GM13977 (cell line): ENCODE data around the gene COL2A1.

Experiments used
- DNase-seq: peaks from one replicate; pipeline ENCODE4 v3.0.0; 2012; ENCODE audit warnings: low spot score
- in situ Hi-C: fragments of 300-500 bp; cut with MboI; formaldehyde crosslinking; loops from one replicate; pipeline ENCODE4 v1.12.0; 2022; ENCODE audit warnings: low sequenced_read_pairs, low pct_unique_long_range_greater_than_20kb, mixed read lengths, inconsistent platforms; ENCODE audit not compliant: unreplicated experiment
- TF ChIP-seq, protein P1 (sequence below): IDR thresholded peaks from 2 replicates; pipeline ENCODE4 v1.5.1; 2012; ENCODE audit warnings: mild to moderate bottlenecking, control low read depth; ENCODE audit not compliant: insufficient read depth; ENCODE audit errors: extremely low read depth, missing control alignments

COL2A1 gene

DNA sequence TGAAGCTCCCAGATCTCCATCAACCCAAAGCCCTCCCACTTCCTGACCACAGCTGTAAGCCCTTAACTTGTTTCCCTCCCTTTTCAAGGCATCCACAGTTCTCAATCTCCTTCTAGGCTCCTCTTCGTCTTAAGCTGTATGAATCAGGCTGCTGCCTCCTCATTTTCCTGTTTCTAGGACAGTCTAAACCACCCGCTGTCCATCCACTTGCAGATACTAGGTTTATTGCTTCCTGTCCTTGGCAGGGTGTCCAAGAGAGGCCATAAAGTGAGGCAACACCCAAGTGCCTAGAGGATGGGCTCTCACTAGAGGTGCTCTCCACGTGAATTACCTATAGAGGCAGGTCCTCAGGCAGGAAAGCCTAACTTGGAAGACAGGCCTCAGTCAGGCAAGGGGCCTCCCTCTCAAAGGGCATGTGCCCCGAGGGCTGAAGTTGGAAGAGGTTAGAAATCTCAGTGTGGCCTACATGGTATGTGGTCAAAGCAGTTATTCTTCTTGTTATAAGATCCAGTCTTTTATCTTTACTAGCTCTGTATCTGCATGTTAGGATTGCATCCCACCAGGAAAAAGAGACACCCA, 49.7 kb downstream of the COL2A1 start:
- in situ Hi-C loops = no loop called here
- no peak for DNase-seq
- TF ChIP-seq, protein P1, sequence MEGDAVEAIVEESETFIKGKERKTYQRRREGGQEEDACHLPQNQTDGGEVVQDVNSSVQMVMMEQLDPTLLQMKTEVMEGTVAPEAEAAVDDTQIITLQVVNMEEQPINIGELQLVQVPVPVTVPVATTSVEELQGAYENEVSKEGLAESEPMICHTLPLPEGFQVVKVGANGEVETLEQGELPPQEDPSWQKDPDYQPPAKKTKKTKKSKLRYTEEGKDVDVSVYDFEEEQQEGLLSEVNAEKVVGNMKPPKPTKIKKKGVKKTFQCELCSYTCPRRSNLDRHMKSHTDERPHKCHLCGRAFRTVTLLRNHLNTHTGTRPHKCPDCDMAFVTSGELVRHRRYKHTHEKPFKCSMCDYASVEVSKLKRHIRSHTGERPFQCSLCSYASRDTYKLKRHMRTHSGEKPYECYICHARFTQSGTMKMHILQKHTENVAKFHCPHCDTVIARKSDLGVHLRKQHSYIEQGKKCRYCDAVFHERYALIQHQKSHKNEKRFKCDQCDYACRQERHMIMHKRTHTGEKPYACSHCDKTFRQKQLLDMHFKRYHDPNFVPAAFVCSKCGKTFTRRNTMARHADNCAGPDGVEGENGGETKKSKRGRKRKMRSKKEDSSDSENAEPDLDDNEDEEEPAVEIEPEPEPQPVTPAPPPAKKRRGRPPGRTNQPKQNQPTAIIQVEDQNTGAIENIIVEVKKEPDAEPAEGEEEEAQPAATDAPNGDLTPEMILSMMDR = no peak

DNA sequence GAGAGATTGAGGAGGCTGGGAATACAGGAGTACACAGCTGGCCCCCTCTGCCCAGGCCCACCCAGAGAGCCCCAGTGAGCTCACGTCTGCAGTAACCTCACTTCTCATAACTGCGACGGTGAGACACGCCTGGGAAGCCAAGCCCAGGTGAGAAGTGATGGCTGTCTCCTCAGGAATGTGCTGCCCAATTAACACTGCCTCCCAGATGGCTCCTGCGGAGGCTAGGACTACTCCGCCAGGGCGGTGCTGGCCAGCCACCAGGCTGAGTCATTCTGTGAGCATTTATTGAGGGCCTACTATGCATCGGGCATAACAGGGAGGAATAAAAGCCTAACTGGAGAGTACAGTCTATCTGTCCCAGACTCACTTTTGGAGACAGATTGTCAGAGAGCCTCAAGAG, 50.2 kb downstream of the COL2A1 start:
- DNase-seq = no peak
- in situ Hi-C loops = no loop called here
- TF ChIP-seq, protein P1 = no peak

DNA sequence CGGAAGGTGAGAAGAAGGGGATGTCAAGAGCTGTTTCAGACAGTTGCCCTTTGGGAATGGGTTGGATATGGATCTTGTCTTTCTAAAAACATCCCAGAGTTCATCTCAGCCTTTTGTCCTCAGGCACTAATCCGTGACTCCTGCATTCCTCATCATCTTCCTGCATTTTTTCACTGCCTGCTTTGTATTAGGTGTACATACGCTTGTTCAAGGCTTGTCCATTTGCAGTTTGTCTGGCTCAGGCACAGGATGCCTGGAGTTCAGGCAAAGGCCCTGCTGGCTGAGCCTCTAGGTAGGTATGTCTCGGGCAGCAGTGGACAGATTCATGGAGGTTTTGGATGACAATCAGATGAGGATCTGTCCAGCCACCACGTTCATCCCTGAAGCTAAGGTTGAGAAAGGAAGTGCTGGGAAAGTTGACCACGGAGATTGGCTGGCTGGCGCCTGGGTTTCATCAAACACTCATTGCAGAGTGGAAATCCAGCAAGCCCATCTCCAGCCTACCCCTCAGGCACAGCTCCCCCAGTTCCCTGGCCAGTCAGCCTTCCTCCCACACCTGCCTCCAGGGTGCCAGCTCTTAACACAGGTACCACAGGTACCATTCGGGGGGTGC, 53.3 kb downstream of the COL2A1 start:
- in situ Hi-C loops = no loop called here

DNA sequence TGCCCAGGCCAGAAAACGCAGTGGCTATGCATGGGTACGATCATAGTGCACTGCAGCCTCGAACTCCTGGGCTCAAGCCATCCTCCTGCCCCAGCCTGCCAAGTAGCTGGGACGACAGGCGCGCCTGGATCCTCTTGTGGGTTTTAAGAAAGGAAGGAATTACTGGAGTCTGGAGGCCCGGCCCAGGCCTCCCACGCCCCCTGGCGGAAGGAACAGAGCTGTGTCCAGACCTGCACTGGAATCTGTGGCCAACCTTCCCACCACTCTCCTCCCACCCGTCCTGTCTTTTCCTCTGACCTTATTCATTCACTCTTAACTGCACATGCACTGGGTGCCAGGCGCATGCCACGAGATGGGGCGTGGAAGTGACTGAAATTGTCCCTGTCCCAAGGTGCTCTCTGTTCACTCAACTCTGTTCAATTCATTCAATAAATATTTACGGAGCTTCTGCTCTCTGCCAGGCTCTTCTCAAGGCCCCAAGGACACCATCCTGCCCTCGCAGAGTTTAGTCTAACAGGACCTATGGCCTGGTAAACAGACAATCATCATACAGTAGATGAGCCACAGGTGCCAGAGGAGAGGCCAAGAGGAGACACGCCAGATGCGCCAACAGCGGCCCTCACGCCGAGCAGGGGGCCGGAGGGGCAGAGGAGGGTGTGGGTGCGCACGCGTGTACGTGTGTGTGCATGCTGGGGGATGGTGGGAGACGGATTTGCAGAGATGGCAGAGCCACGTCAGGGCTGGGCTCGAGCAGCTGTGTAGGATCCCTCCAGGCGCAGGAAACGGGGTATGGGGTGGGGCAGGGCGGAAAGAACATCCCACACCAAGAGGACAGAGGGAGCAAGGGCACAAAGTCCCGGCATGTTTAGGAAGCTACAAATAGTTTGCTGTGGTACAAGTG, 54.6 kb downstream of the COL2A1 start:
- in situ Hi-C loops = no loop called here
- peak; percentile 86 for DNase-seq
- TF ChIP-seq, protein P1 = peak; percentile 87

More for the DNA sequence above, 53.3 kb downstream of the COL2A1 start:
- TF ChIP-seq, protein P1 = no peak
- no peak for DNase-seq

DNA sequence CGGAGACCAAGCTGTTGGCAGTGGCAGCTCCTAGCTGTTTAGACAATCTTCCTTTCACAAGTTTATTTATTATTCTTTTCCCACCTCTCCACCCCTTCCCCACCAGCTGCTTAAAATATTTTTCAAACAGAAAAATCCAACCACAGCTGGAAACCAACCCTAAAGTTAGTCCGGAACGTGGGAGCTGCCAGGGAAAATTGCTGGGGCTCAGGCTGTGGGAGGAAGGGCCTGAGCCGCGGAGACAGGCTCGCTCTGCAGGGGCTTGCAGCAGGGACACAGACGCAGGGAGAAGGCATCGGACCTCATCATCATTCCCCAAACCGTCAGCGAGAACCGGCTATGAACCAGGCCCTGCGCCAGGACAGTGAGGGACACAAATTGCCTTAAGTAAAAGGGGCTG, 56.9 kb downstream of the COL2A1 start:
- no peak for DNase-seq
- TF ChIP-seq, protein P1 = no peak
- in situ Hi-C loops = no loop called here

DNA sequence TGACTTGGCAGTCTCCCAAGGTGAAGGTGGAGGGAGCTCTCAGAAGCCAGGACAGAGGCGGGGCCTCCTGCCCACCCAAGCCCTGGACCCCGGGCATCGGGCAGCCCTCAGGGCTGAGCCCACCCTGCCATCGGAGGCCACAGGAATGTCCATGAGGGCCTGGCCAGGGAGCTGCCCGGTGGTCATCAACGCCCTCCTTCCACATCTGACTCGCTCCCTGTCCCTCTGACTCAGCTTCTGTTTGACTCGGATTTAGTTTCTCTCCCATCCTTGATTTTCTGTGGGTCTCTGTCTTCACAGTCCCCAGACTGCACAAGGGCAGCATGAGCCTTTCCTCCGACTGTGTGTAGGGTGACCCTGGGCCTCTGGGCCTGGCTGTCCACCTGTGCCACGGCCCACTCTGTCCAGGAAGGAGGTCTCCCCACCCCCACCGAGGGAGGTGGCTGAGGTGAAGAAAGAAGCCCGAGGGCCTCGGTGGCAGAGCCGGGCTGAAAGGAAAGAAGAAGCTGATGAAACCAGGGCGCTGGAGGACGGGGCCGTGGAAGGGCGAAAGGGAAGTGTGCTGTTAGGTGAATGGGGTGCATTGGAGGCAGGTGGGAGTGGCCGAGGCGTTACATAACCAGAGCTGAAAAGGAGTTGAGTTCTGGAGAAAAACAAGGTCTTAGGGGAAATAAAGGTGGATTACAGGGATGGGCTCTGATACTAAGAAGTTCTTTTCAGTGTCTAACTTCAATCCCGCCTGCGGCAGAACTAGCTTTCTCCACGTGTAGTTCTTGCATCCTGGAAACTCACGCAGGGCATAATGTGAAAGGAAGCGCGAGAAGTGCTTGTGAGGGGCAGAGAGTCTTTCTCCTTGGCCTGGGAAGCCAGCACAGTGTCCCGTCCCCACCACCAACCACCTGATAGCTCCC, 57.6 kb downstream of the COL2A1 start:
- in situ Hi-C loops = no loop called here

More for the DNA sequence above, 57.6 kb downstream of the COL2A1 start:
- DNase-seq = no peak
- TF ChIP-seq, protein P1 = no peak
